Panc1 (cell line): ENCODE data around the gene ALG1. TPM values are rescaled to one million over a fixed set of nuclear protein-coding genes. Genes with fewer than 3 reads are reported as not detected.
"Not testable (repeated sequence)": the region's sequence is repeated elsewhere in the genome, so short reads cannot be mapped to it uniquely, and the experiment has no call there.

Source experiments
- ATAC-seq: fragments of 200-7000 bp; cut with Tn5 transposase; 2 replicates; pipeline ENCODE4 v1.9.1; 2020; ENCODE audit warnings: mild to moderate bottlenecking, moderate library complexity
- BruUV-seq: library from RNA; stranded (reverse); fragments of 400-500 nt; replicated peaks from 2 replicates; lab custom pipeline; 2021; lab: Mats Ljungman, UMichigan
- CTCF ChIA-PET: fragments of 300-600 bp; sonication (Branson Sonifier 250); formaldehyde crosslinking; loops from one replicate; lab custom pipeline; 2022; ENCODE audit warnings: antibody characterized with exemption; lab: Charles Lee
- POLR2A ChIA-PET: fragments of 300-600 bp; sonication (Branson Sonifier 250); formaldehyde crosslinking; loops from one replicate; lab custom pipeline; 2022; ENCODE audit warnings: antibody characterized with exemption; lab: Charles Lee
- DNase-seq: peaks from one replicate; pipeline ENCODE4 v3.0.0-alpha.2; 2010; ENCODE audit warnings: low read depth, low spot score
- H3K27ac ChIP-seq: 2 replicates; pipeline ENCODE4 v1.5.1; 2011; ENCODE audit warnings: mild to moderate bottlenecking, low read length, inconsistent platforms
- H3K27me3 ChIP-seq: fragments of 200-500 bp; sonication (Bioruptor generic); 2 replicates; pipeline ENCODE4 v1.6.0; 2014; ENCODE audit warnings: low read length, inconsistent platforms; ENCODE audit not compliant: control insufficient read depth, insufficient read depth
- H3K36me3 ChIP-seq: fragments of 200-500 bp; sonication (Bioruptor generic); 2 replicates; pipeline ENCODE4 v1.5.1; 2014; ENCODE audit warnings: inconsistent platforms, mild to moderate bottlenecking, low read length, moderate library complexity; ENCODE audit not compliant: control insufficient read depth, insufficient read depth
- H3K4me1 ChIP-seq: 2 replicates; pipeline ENCODE4 v1.5.1; 2011; ENCODE audit warnings: inconsistent platforms, mild to moderate bottlenecking, low read length, moderate library complexity; ENCODE audit not compliant: control insufficient read depth, insufficient read depth
- H3K4me3 ChIP-seq, 2 experiments: 2 replicates each; pipeline ENCODE4 v1.5.1; 2011 to 2012; ENCODE audit warnings: low read depth in 2 of 2, low read length in 2 of 2, mild to moderate bottlenecking in 2 of 2, inconsistent platforms in 1 of 2, moderate library complexity in 1 of 2
- H3K9me3 ChIP-seq: fragments of 200-500 bp; sonication (Bioruptor generic); 2 replicates; pipeline ENCODE4 v1.5.1; 2014; ENCODE audit warnings: low read depth, mild to moderate bottlenecking, inconsistent platforms, low read length, moderate library complexity; ENCODE audit not compliant: control insufficient read depth, insufficient read depth
- in situ Hi-C: cut with HindIII; loops from 2 replicates; pipeline ENCODE4 v1.10.0; 2016; ENCODE audit warnings: low sequenced_read_pairs, low pct_unique_long_range_greater_than_20kb
- intact Hi-C: fragments of 100-400 bp; cut with micrococcal nuclease; formaldehyde crosslinking; loops from one replicate; pipeline ENCODE4 v1.10.0; 2022; ENCODE audit not compliant: unreplicated experiment
- total RNA-seq: library from RNA; stranded (reverse); gene quantifications from one replicate; pipeline ENCODE4 v1.2.1, GENCODE V29; 2021; ENCODE audit not compliant: unreplicated experiment

ALG1 gene
- total RNA-seq, 1 experiment from 2014 or later, result 46.6 TPM

DNA sequence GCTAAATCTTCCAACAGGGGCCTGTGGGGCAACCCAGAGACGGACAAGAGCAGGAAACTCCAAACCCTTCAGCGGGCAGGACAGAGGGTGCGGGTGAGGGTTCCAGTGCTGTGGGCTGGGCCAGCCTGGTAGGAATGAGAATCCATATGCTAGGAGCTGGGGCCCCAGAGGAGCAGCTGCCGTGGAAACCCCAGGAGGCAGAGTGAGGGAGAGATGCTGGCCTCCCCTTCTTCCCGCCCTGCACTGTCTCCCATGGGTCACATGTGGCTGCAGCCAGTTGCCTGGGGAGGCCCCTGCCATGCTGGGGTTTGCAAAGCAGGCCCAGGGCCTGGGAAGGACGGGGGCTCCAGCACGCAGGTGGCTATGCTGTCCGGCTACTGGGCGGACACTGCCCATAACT, 21.4 kb downstream of the ALG1 start:
- not testable (repeated sequence) for BruUV-seq

DNA sequence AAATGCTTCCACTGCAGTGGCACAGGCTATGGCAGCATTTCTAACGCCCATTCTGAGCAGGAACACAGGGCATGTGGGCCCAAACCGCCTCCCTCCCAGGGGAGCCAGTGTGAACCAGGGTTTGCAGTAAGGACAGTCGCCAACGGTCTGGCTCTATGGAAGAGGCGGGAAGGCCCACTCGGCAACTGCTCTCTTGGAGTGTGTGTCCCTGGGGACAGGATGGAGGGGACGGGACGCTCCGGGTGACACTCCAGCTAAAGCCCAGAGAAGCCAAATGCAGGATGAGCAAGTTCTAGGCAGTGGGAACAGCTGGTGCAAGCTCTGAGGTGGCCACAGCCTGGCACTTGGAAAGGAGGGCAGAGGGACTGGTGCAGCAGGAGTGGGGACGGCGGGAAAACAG, 22.1 kb downstream of the ALG1 start:
- POLR2A ChIA-PET, H3K27me3 ChIP-seq, H3K4me3 ChIP-seq, CTCF ChIA-PET, H3K36me3 ChIP-seq, intact Hi-C loops, BruUV-seq, in situ Hi-C loops, ATAC-seq, DNase-seq, H3K9me3 ChIP-seq, H3K27ac ChIP-seq, H3K4me1 ChIP-seq: not testable (repeated sequence)

More for the DNA sequence above, 21.4 kb downstream of the ALG1 start:
- H3K4me1 ChIP-seq, in situ Hi-C loops, H3K4me3 ChIP-seq, ATAC-seq, H3K27me3 ChIP-seq, H3K36me3 ChIP-seq, DNase-seq, CTCF ChIA-PET, H3K27ac ChIP-seq, intact Hi-C loops, POLR2A ChIA-PET, H3K9me3 ChIP-seq: not testable (repeated sequence)

DNA sequence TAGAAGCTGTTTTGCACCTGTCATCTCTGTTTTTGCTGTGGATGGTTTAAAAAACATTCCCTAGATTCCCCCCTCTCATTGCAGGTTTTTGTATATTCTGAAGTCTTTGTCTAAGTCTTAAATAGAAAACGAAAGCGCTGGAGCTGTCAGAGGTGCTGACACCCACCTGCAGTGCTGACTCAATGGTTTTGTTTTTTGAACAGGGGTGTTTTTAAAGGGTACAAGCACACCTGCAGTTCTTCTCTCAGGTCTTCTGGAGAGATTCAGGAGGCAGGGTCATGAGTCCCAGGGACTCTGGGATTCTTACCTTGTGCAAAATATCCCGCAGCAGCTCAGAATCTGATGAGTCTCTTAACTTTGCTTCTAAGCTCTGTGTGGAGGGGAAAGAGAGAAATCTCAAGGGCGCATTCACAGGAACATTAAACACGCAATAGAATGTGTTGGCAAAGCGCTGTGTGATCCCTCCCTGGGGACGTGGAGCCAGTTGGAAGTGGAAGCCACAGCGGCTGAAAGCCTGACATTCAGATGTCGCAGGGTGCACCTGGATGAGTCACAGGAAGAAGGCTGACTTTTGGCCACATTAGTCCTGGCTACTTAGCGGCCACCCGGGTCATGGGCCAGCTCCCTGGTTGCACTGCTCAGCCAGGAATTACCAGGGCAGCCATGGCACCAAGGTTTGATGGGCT, 23.6 kb downstream of the ALG1 start:
- CTCF ChIA-PET, intact Hi-C loops, BruUV-seq, DNase-seq, H3K27ac ChIP-seq, H3K4me3 ChIP-seq, H3K27me3 ChIP-seq, ATAC-seq, in situ Hi-C loops, H3K4me1 ChIP-seq, H3K9me3 ChIP-seq, POLR2A ChIA-PET, H3K36me3 ChIP-seq: not testable (repeated sequence)

DNA sequence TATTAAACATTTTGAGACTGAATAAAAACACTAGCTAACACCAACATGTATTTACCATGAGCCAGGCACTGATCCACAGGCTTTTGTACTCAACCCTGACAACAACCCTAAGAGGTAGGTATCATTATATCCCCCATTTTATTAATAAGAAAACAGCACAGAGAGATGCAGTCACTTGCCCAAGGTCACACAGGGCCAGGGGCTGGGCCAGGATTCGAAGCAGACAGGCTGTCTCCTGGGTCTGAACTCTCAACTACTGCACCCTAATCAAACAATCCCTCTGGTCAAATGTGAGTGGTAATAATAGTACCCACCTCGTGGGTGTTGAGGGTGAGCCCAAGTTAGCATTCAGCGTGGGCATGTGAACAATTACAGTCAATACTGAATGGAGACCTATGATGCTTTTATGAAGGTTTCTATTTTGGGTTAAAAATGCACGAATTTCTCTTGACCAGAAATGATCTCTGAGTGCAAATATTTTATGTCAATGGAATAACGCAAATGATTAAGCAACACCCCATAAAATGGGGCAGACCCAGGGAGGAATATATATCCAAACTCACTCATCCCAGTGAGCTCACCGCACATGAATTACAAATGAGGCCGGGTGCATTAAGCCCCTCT, 24.9 kb downstream of the ALG1 start:
- DNase-seq, CTCF ChIA-PET, intact Hi-C loops, ATAC-seq, H3K27me3 ChIP-seq, H3K4me1 ChIP-seq, H3K9me3 ChIP-seq, BruUV-seq, H3K36me3 ChIP-seq, in situ Hi-C loops: not testable (repeated sequence)
- POLR2A ChIA-PET, result interaction anchor here (0.6 kb wide), 1 partner anchor 45 kb away, joined by 3 read pairs; no protein-coding TSS in a partner anchor
- Histone ChIP-seq H3K27ac (peak overlapping the region; percentile 61), H3K4me3 (peak overlapping the region; percentile 63 to 73)

DNA sequence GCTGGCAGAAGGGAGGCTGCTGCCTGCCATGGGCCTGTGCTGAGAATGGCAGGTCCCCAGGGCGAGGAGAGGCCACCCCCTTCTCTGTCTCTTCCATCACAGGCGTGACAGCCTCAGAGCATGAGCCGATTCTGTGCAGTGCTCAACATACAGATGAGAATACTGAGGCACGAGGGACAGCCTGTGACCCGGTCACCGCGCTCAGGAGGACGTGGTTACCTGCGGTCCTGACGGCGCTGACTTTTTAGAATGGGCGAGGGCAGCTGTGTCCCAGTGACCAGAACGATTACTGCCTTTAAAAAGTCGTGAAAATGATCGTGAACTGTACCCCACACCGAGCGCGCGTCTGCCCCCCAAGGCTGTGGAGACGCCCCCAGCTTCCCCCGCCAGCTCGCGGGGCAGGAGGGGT, 25.4 kb downstream of the ALG1 start:
- Histone ChIP-seq H3K4me3 (peak overlapping the region; percentile 63 to 73), H3K27ac (peak overlapping the region; percentile 61)
- intact Hi-C loops, H3K36me3 ChIP-seq, ATAC-seq, H3K9me3 ChIP-seq, in situ Hi-C loops, H3K4me1 ChIP-seq, H3K27me3 ChIP-seq, BruUV-seq, DNase-seq: not testable (repeated sequence)
- ChIA-PET CTCF (interaction anchor here (0.6 kb wide), 1 partner anchor 139 kb away, joined by 3 read pairs; no protein-coding TSS in a partner anchor), POLR2A (interaction anchor here (0.6 kb wide), 1 partner anchor 46 kb away, joined by 3 read pairs; no protein-coding TSS in a partner anchor)
